ENCODE data around the gene CCDC88C.

The CCDC88C gene

DNA sequence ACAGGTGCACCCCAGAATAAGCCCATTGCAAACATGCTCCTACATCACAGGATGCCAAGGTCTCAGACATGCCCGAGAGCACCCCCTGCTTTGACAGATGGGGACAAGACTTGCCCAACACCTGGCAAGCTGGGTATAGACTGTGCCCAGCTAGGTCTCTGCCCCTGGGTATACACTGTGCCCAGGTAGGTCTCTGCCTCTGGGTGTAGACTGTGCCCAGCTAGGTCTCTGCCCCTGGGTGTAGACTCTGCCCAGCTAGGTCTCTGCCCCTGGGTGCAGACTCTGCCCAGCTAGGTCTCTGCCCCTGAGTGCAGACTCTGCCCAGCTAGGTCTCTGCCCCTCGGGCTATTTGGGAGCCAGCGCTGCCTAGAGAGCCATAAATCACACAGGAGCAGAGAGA lies 85.9 kb downstream of the CCDC88C start:
- no peak for DNase-seq (ENCODE audit: extremely low read depth in 1 of 2, low read depth in 1 of 2)

DNA sequence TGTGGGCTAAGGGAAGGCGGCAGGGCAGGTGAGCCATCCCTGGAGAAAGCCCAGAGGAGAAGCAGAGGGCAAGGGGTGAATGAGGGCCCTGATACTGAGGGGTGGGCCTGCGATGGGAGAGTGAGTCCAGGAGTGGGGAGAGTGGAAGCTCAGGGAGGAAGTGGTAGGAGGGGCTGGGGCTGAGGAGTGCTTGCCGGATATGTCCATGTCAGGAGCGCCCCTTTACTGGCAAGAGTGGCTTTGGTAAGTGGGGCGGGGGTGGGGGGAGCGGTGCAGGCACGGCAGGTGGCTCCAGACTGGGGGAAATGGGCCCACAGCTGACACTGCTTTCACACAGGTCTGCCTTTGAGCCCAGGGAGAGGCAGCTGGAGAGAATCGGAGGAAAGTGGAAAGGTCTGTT lies 86.8 kb downstream of the CCDC88C start:
- DNase-seq (ENCODE audit: extremely low read depth in 1 of 2, low read depth in 1 of 2) = no peak

DNA sequence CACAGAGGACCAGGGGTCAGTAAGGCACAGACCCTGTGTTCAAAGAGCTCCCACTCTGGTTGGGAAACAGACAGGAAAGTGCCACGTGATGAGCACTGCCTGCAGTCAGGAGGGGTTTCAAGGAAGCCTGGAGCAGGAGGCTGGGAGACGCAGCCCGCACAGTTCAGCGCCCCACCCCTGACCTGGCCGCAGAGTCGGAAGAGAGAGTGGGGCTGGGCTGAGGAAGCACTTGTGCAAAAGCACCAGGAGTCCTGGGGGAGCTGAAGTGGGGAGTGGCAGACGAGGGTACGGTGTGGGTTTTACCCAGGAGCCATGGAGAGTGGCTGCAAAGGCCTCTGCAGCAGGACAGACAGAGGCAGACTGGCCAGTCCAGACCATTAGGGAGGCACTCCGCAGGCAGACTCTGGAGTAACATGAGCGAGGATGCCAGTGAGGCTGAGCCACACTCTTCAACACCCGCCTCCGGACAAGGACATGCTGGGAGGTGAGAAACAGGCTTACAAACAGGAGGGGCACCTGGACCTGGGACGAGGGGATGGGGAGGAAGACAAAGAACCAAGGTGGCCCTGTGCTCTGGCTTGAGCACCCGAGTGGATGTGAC lies 87.4 kb downstream of the CCDC88C start:
- DNase-seq (ENCODE audit: extremely low read depth in 1 of 2, low read depth in 1 of 2) = no peak

DNA sequence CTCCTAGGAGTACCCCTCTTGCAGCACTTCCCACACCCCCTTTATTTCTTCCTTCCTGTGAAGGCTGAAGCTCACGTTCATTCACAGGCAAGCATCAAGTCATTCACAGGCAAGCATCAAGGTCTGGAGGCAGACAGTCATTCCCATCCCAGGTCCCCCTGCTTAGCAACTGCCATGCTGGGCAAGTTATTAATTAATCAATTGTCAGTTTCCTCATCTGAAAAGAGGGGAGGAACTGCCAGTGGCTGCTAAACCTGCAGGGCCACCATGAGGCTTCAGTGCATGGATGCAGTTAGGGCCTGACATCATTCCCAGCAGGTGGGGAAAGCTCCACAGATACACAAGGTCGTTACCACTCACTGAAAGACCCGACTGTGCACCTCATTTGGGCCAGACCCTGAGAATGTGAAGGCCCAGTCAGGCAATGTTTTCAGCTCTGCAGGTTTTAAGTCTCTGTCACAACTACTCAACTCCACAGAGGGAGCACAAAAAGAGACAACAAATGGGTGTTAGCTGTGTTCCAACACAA lies 88.1 kb downstream of the CCDC88C start:
- DNase-seq (ENCODE audit: extremely low read depth in 1 of 2, low read depth in 1 of 2) = no peak

DNA sequence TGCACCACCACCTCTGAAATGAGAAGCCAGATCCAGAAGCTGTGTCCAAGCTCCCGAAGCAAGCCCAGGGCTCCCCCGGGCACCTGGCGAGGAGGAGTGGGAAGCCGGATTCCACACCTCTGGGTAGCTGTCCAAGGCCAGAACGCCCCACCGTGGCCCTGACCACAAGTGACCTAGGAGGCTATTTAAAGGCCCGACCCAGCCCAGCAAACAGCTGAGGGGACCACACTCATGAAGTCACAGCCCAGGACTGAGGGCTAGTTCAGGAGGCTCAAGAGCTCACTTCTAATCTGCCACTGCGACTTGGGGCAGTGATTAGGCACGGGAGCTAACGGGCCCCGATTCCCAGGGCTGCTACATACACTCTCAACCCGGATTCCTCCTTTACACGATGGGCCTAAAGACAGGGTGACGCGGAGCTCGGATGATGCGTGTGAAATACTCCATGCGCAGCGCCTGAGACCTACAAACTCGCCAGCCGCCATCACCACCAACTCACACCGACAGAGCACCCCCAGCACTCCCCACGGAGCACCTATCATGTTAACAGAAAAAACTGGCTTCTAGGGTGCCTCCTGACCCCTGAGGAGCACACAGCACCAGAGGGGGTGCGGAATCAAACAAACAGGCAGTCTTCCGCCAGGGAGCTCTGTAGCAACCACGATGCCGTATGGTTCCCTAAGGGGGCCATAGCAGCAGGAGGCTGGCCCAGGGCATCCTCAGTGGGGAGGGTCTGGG lies 89.1 kb downstream of the CCDC88C start:
- DNase-seq (ENCODE audit: extremely low read depth in 1 of 2, low read depth in 1 of 2) = no peak

DNA sequence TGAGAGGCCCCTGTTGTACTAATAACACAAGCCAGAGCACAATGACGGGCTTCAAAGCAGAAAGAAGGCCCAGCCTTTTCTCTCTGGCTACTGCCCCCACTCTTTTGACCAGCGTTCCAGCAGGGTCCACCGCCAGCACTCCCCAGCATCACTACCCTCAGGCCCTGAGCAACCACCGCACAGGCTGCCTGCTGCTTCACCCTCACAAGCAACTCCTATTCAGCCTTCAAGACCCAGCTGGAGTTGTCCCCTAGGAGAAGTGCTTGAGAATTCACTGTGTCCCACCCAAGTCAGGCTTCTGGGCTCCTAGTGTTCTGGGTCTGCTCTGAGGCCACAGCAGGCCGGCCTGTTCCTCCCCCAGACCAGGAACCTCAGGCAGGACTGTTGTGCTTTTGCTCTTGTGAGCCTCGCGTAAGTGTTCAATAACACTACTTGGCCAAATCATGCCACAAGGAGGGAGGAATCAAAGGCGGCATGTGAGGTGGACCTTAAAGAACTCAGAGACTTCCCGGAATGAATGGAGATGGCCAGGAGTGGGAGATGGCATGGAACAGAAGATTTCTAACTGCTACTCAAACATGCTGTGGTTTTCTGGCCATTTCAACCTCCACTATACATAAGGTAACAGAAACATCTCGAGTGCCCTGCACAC lies 89.8 kb downstream of the CCDC88C start:
- no peak for DNase-seq (ENCODE audit: extremely low read depth in 1 of 2, low read depth in 1 of 2)

DNA sequence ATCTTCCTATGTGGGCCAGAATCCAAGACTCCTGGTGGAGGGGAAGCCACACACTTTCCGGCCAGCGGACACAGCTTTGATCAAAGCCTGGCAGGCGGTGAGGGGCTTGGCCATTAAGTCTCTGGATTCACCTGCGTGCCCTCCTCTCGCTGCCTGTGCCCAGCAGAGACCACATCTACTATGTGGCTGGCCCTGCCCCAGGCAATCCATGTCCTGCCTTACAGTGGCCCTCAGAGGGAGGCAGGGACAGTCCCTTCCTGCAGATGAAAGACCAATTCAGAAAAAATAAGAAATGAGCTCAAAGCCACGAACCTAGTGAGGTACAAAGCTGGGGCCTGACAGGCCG lies 90.4 kb downstream of the CCDC88C start:
- DNase-seq (ENCODE audit: extremely low read depth in 1 of 2, low read depth in 1 of 2) = no peak

DNA sequence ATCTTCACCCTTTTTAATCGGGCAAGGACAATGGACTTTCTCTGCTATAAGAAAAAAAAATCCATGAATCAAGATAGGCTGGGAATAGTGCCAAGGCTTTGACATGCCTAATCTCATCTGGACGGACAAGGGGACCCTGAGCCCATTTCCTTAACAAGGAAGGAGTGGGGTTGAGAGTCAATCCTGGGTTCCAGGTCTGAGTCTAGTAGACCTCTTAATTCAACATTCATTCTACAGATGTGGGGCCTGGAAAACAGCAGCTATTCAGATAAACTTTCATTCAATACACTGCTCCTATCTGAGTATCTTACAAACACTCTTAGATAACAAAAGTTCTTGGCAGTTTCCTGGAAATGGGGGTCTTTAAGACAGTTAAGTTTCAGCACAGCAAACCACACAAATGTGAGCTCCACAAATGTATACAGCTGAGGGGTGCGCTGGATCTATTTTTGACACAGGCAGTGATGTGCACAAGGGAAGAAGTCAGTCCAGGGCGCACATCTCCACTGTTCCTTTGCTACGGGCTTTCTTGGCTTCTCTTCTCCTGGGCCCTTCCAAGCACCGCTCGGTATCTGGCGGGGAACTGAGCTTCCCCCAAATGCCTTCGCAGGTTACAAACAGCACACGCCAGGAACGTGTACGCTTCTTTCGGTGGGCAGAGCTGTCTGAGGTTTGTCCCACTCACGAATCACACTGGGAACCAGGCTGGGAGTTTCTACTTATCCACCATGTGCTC lies 90.9 kb downstream of the CCDC88C start:
- DNase-seq (ENCODE audit: extremely low read depth in 1 of 2, low read depth in 1 of 2) = no peak

DNA sequence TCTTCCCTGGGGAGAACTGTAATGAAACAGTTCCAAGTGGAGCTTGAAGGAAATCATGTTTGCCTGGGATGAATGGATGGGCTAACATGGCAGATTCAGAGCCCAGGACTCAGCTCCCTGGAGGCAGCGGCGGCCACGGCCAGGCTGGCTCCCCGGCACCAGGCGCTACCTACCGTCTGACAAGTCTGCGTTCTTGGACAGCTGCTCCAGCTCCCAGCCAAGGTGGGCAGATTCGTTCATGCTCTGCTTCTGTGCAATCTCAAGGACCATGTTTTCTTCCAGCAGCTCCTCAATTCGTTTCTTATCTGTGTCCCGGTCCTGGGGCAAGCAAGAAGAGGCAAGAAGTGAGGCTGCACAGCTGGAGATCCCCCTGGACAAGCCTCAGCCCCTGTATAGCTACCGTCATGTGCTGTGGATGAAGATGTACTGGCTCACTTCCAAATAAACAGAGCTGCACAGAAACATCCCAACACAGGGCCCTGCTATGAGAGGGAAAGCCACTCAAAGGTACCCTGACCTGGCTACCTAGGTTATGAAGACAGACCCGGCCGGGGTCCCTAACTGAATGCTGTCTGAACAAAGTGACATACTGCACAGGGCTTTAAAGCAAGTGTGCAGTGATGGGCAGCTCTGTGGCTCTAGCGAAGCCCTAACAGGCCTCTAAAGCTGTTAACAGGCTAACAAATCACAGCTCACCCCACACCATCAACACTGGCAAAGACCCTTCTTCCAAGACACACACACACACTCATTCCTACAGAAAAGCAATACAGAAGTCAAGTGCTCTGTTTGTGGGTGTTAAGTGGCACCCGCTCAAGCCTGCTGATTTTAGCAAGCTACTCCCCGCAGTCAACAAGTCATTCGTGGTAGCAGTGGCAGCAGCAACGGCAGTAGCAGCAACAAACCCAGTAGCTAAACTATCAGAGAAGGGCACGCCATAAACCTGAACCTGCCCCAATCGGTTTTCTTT lies 92.7 kb downstream of the CCDC88C start:
- no peak for DNase-seq (ENCODE audit: extremely low read depth in 1 of 2, low read depth in 1 of 2)

DNA sequence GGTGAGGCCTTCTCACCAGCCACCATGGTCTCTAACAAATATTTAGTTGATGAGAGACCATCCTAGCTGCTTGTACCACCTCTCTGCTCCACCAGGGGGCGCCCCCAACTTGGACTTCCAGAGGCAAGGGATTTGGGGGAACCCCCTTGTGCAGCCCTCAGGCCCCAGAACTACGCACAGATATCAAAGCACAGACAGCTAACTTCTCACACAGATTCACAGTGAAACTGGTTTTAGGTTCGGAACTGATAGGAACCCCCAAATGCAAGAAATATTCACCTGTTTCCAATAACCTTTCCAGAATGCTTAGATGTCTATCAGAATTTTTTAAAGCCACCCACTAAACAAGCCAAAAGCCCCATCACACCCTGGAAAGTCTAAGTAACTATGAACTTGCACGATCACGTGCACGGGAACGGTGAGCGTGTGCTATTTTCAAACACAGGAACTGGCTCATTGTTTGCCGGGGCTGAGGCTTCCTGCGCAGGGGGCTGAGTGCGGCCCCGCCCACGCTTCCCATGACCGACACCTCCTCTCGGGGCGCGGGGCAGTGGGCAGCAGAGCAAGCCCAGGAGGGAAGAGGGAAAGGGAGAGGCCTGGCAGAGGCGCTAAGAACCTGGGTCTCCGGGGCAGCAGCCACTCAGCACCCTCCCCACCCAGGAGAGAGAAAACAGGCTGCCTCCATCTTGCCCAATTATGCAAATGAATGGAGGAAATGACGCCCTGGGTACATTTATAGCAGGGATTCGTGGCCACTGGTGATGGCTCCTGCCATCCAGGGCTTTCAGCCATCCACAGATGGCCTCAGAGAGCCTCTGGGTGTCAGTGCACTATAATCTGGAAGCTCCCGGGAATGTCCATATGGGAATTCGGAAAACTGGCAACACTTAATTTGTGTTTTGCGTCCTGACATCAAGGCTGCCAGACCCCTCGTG lies 93.7 kb downstream of the CCDC88C start:
- peak; percentile 77 to 91 for DNase-seq (ENCODE audit: extremely low read depth in 1 of 2, low read depth in 1 of 2)

DNA sequence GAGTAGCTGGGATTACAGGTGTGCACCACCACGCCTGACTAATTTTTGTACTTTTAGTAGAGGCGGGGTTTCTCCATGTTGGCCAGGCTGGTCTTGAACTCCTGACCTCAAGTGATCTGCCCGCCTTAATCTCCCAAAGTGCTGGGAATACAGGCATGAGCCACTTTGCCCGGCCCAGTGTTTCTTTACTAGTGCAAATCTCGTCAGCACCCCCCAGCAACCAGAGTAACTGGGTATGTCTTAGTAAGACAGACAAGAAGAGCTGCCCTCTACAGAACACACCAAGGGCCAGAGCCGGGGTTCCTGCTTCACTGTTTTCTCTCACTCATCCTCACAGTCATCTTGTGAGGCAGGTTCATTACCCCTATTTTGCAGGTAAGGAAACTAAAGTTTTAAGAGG lies 94.6 kb downstream of the CCDC88C start:
- no peak for DNase-seq (ENCODE audit: extremely low read depth in 1 of 2, low read depth in 1 of 2)

DNA sequence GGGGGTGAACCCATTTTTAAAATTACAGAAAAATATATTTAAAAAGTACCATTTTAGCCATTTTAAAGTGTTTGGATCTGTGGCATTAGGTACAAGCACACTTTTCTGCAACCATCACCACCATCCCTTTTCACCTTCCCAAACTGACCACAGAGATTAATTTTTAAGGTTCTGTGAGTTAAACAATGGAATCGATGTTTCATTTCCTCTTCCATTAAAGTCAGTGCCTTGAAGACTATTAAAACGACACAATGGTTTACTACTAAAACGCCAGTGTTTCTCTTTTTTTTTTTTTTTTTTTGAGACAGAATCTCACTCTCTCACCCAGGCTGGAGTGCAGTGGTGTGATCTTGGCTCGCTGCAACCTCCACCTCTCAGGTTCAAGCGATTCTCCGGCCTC lies 95.0 kb downstream of the CCDC88C start:
- DNase-seq (ENCODE audit: extremely low read depth in 1 of 2, low read depth in 1 of 2) = no peak

DNA sequence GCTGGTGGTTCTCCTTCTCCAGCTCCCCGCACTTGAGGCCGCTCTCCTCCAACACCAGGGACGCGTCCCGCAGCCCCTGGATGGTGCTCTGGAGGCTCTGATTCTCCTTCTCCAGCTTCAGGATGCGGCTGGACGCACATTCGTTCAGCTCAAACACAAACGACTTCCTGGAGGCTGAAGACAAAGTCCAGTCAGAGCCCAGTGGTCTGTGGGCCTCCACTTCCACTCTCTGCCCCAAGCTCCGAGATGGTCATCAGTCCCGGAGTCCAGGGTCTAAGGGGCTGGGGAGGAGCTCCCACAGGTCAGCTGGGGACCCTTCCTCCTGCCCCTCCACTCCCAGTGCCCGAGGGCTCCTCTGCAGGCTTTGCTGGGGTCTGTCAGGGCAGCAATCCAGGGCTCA lies 96.5 kb downstream of the CCDC88C start:
- DNase-seq (ENCODE audit: extremely low read depth in 1 of 2, low read depth in 1 of 2) = no peak

DNA sequence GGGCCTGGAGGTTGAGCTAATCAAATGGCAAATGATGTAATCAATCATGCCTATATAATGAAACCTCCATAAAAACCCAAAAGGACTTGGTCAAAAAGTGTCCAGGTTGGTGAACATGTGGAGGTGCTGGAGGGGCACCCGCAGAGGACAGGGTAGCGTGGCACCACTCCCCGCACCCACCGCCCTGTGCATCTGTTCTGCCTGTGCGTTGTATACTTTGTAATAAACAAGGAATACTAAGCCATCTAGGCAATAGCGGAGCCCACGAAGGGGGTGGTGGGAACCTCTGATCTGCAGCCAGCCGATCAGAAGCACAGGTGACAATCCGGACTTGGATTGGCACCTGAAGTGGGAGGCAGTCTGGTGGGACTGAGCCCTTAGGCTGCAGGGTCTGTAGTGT lies 97.4 kb downstream of the CCDC88C start:
- DNase-seq (ENCODE audit: extremely low read depth in 1 of 2, low read depth in 1 of 2) = no peak

DNA sequence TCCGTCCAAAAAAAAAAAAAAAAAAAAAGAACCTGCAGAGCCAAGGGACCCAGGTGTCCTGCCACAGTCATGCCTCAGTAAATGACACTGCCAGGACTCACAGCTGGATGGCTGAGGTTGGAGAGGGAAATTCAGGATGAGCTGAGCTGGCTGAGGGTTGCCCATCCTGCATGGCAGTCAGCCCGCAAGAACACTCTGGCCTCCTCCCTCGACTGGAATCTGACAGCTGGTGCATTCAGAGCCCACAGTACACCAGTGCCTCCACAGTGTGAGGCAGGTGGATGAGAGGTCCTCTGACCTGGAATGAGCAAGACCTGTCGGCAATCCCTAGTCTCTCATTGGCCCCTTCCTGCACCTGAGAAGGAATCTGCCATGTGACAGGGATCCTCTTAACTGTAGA lies 98.7 kb downstream of the CCDC88C start:
- DNase-seq (ENCODE audit: extremely low read depth in 1 of 2, low read depth in 1 of 2) = no peak

DNA sequence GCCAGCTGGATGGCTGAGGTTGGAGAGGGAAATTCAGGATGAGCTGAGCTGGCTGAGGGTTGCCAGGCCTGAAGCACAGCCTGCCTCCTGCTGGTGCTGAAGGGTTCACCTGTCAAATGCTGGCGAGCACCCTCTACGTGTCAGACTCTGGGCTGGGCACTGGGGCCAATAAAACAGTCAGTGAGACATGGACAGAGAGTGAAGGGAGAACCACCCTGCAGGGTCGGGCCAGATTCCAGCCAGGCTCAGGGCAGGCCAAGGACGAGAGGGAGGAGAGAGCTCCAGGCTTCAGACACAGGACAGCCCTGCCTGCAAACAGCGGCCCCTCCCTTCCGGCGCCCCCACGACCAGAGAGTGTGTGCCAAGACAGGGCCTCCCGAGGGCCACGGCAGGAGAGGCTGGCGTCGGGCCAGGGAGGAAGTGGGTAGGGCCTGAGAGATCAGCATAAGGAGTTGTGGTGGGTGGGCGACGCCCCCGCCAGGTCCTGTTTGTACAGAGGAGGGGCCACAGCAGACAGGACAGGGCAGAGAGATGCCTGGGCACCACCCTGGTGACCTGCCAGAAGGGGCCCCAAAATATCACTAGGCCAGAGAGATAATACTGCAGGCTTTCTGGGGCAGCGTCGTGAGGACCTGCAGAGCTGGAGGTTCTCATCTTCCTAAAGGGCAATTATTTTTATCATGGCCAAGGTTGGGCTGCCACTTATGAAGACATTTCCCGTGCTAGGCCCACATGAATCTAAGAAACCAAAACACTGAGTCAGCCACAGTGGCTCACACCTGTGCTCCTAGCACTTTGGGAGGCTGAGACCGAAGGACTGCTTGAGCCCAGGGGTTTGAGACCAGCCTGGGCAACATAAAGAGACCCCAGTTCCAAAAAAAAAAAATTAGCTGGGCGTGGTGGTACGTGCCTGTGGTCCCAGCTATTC lies 100.0 kb downstream of the CCDC88C start:
- DNase-seq (ENCODE audit: extremely low read depth in 1 of 2, low read depth in 1 of 2) = peak; percentile 66 to 82

DNA sequence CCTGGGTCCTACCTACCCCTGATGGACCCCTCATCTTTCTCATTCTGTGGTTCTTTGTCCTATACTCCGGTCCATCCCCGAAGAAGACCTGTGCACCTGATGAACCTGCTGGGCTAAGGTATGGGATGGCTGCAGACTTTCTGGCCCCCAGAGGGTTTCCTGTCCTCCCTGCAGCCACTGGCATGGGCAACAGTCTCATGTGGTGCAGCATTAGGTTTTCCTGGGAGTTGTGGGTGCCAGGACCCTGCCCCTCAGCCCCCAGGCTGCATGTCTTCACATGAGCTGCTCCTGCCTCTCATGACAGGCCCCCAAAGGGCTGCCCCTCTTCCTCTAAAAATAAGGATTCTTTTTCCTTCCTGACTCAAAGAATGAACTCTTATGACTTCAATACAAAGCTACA lies 100.9 kb downstream of the CCDC88C start:
- no peak for DNase-seq (ENCODE audit: extremely low read depth in 1 of 2, low read depth in 1 of 2)

DNA sequence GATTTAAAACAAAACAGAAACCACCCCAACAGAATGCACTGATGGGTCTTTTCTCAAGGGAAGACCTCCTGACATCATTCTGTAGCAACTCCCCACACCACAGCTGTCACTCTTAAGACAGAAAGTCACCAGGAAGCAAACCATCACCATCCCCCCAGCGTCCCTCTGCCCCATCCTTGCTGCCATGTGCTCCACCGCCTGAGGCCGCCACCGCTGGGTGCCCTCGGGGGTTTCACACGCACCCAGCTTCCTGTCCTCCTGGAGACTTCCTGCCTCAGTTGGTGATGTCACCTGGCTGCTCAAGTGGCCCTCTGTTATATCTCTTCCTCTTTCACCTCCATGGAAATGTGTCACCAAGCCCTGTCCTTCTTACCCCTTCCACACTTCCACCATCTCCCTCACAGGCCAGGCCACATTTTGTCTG lies 101.8 kb downstream of the CCDC88C start:
- peak; percentile 83 to 91 for DNase-seq (ENCODE audit: extremely low read depth in 1 of 2, low read depth in 1 of 2)

Data from stimulated activated CD8-positive, alpha-beta memory T cell treated with anti-CD3 and anti-CD28 coated beads, Interleukin-7, amount 100 ng/mL, for 48 hours (primary cell).